ENCODE data around the gene PRCP. TPM values are rescaled to one million over a fixed set of nuclear protein-coding genes. Genes with fewer than 3 reads are reported as not detected.

PRCP gene
- total and polyA plus RNA-seq, 4 donors = 25.4 to 126 (median 46.6) TPM

DNA sequence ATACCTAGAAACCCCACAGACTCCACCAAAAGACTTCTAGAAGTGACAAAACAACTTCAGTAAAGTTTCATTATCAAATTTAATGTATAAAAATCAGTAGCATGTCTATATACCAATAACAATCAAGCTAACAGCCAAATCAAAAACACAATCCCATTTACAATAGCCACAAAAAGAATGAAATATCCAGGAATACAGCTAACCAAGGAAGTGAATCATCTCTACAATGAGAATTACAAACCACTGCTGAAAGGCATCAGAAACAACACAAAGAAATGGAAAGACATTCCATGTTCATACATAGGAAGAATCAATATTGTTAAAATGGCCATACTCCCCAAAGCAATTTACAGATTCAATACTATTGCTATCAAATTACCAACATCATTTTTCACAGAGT lies 46.0 kb downstream of the PRCP start:
- ATAC-seq (ENCODE audit: insufficient read depth, low FRiP score) (no peak), DNase-seq (no peak)
- TF ChIP-seq, protein P1, sequence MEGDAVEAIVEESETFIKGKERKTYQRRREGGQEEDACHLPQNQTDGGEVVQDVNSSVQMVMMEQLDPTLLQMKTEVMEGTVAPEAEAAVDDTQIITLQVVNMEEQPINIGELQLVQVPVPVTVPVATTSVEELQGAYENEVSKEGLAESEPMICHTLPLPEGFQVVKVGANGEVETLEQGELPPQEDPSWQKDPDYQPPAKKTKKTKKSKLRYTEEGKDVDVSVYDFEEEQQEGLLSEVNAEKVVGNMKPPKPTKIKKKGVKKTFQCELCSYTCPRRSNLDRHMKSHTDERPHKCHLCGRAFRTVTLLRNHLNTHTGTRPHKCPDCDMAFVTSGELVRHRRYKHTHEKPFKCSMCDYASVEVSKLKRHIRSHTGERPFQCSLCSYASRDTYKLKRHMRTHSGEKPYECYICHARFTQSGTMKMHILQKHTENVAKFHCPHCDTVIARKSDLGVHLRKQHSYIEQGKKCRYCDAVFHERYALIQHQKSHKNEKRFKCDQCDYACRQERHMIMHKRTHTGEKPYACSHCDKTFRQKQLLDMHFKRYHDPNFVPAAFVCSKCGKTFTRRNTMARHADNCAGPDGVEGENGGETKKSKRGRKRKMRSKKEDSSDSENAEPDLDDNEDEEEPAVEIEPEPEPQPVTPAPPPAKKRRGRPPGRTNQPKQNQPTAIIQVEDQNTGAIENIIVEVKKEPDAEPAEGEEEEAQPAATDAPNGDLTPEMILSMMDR (IDR thresholded peaks at IDR 0.05; ENCODE audit: control extremely low read depth, extremely low read depth) = no peak
- peaks cover 0 to 6% (median 3%) of the 10 kb centered on the region in 5 donors for H3K4me1 ChIP-seq (ENCODE audit: control insufficient read depth in 5 of 5, insufficient read depth in 5 of 5, low read length in 5 of 5)
- peaks cover 0 to 12% (median 3%) of the 10 kb centered on the region in 4 donors for H3K36me3 ChIP-seq (ENCODE audit: control insufficient read depth in 4 of 4, insufficient read depth in 4 of 4, low read length in 4 of 4)
- H3K9ac ChIP-seq (ENCODE audit: insufficient read depth in 1 of 2, low read length in 2 of 2) = no peak overlapping the region
- no peaks in the 10 kb centered on the region for H3K9me3 ChIP-seq (ENCODE audit: control insufficient read depth in 4 of 4, insufficient read depth in 3 of 4, low read length in 3 of 4)
- no peak overlapping the region for H3K27ac ChIP-seq (ENCODE audit: low read depth in 1 of 2, low read length in 1 of 2)
- H3K27me3 ChIP-seq (ENCODE audit: control insufficient read depth in 3 of 3, insufficient read depth in 3 of 3, low read length in 2 of 3) = no peaks in the 10 kb centered on the region
- no peak overlapping the region for H3K4me3 ChIP-seq

DNA sequence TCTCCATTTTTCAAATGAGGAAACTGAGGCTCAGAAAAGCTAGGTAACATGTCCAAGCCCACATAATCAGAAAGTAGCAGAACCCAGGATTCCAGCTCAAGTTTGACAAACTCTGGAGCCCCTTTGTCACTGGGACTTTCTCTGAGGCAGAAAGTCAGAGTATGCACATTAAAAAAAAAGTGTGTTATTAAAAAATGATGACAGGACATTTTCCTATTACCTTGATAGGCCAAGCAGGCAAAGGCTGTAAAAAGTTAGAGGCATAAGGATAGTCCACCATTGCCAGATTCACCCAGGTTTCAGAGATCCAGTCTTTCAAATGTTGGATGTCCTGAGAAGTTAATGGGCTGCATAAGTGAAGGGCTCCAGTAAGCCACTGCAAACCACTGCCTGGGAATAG lies 51.4 kb downstream of the PRCP start:
- Histone ChIP-seq H3K36me3 (ENCODE audit: control insufficient read depth in 4 of 4, insufficient read depth in 4 of 4, low read length in 4 of 4) (peaks cover 0 to 18% (median 3%) of the 10 kb centered on the region in 4 donors), H3K9ac (ENCODE audit: insufficient read depth in 1 of 2, low read length in 2 of 2) (no peak overlapping the region), H3K4me1 (ENCODE audit: control insufficient read depth in 5 of 5, insufficient read depth in 5 of 5, low read length in 5 of 5) (peaks cover 0 to 3% (median 0%) of the 10 kb centered on the region in 5 donors), H3K9me3 (ENCODE audit: control insufficient read depth in 4 of 4, insufficient read depth in 3 of 4, low read length in 3 of 4) (no peaks in the 10 kb centered on the region), H3K4me3 (no peak overlapping the region), H3K27ac (ENCODE audit: low read depth in 1 of 2, low read length in 1 of 2) (no peak overlapping the region), H3K27me3 (ENCODE audit: control insufficient read depth in 3 of 3, insufficient read depth in 3 of 3, low read length in 2 of 3) (no peaks in the 10 kb centered on the region)
- ATAC-seq (ENCODE audit: insufficient read depth, low FRiP score) (no peak), DNase-seq (no peak)
- TF ChIP-seq, protein P1 (IDR thresholded peaks at IDR 0.05; ENCODE audit: control extremely low read depth, extremely low read depth) = no peak

DNA sequence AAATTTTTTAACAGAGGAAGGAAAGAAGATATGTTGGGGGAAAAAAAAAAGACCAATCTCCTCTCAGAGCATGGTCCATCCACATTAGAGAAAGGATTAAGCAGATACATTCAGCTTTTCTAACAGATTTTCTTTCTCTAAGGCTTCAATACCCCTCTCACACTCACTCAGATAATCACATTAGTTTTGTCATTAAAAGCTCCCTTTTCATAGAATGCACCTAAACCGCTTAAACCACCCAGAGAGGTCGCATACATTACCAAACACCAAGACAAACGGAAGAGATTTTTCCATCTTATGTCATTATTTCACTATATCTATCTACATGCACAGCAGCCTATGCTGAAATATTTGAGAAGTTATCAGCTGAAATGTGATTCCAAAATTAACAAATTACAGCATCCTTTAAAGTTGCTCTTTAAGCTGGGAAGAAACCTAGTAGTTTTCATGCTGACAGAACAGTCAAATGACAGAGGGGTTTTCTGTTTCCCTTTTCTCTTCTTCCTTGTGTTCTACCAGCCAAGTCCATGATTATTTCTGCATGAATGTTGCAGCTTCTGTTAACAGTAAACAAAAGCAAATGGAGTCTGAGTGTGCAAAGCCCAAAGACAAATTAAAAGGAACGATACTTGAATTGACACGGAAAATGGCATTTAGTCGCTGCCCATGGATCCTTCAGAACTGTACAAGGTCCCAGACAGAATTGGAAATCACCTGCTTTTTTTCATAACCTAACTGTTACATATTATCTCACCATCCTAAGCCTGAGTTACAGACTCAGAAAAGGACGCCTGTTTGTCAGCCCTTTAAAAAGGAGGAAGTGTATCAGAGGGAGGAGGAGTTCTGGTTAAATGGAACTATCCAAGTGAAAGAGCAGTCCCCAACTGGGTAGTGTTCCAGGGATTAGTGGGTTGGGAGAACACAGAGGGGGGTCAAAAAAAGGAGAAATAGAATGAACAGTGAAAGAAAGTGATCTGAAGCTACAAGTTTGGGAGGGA lies 54.6 kb downstream of the PRCP start:
- no peak for ATAC-seq (ENCODE audit: insufficient read depth, low FRiP score)
- H3K27me3 ChIP-seq (ENCODE audit: control insufficient read depth in 3 of 3, insufficient read depth in 3 of 3, low read length in 2 of 3) = no peaks in the 10 kb centered on the region
- H3K4me1 ChIP-seq (ENCODE audit: control insufficient read depth in 5 of 5, insufficient read depth in 5 of 5, low read length in 5 of 5) = peaks cover 0 to 2% (median 0%) of the 10 kb centered on the region in 5 donors
- TF ChIP-seq, protein P1 (IDR thresholded peaks at IDR 0.05; ENCODE audit: control extremely low read depth, extremely low read depth) = no peak
- H3K4me3 ChIP-seq = no peak overlapping the region
- WGBS, 2 donors = 86 to 88% methylated on average over 7 of the region's 7 CpGs
- no peaks in the 10 kb centered on the region for H3K9me3 ChIP-seq (ENCODE audit: control insufficient read depth in 4 of 4, insufficient read depth in 3 of 4, low read length in 3 of 4)
- H3K27ac ChIP-seq (ENCODE audit: low read depth in 1 of 2, low read length in 1 of 2) = no peak overlapping the region
- no peak for DNase-seq
- peaks cover 0 to 18% (median 4%) of the 10 kb centered on the region in 4 donors for H3K36me3 ChIP-seq (ENCODE audit: control insufficient read depth in 4 of 4, insufficient read depth in 4 of 4, low read length in 4 of 4)
- H3K9ac ChIP-seq (ENCODE audit: insufficient read depth in 1 of 2, low read length in 2 of 2) = no peak overlapping the region

All from lung (tissue), 12 donors.